GM21529 (cell line): ENCODE data around the gene CYRIA.

Experiments
- ATAC-seq: cut with Tn5 transposase; IDR thresholded peaks from one replicate; pipeline ENCODE4 v1.9.1; 2021; ENCODE audit not compliant: unreplicated experiment

CYRIA gene

GRCh38 chr2:16671760-16672159 lies 6.1 kb upstream of the CYRIA start:
- ATAC-seq = no peak

- ATAC-seq = no peak
Measured at GRCh38 chr2:16669388-16669787, 3.8 kb upstream of the CYRIA start.

GRCh38 chr2:16666449-16666801 lies 791 bp upstream of the CYRIA start:
- ATAC-seq = peak; percentile 27

GRCh38 chr2:16664809-16665747 lies 556 bp downstream of the CYRIA start:
- no peak for ATAC-seq

GRCh38 chr2:16664052-16664731 lies 1.4 kb downstream of the CYRIA start:
- ATAC-seq = no peak

GRCh38 chr2:16663121-16663905 lies 2.3 kb downstream of the CYRIA start:
- no peak for ATAC-seq

GRCh38 chr2:16661936-16662839 lies 3.4 kb downstream of the CYRIA start:
- no peak for ATAC-seq

GRCh38 chr2:16661526-16661925 lies 4.1 kb downstream of the CYRIA start:
- ATAC-seq = no peak

GRCh38 chr2:16660556-16660955 lies 5.1 kb downstream of the CYRIA start:
- no peak for ATAC-seq

GRCh38 chr2:16660114-16660513 lies 5.5 kb downstream of the CYRIA start:
- ATAC-seq = no peak

GRCh38 chr2:16658076-16658739 lies 7.4 kb downstream of the CYRIA start:
- ATAC-seq = no peak

GRCh38 chr2:16657671-16658070 lies 8.0 kb downstream of the CYRIA start:
- ATAC-seq = no peak

GRCh38 chr2:16656784-16657391 lies 8.7 kb downstream of the CYRIA start:
- ATAC-seq = peak; percentile 88

GRCh38 chr2:16655905-16656642 lies 9.6 kb downstream of the CYRIA start:
- ATAC-seq = no peak

- ATAC-seq = no peak
Measured at GRCh38 chr2:16655445-16655837, 10.2 kb downstream of the CYRIA start.

- no peak for ATAC-seq
Measured at GRCh38 chr2:16654833-16655444, 10.7 kb downstream of the CYRIA start.

GRCh38 chr2:16653799-16654198 lies 11.8 kb downstream of the CYRIA start:
- peak; percentile 44 for ATAC-seq

GRCh38 chr2:16653083-16653375 lies 12.6 kb downstream of the CYRIA start:
- no peak for ATAC-seq
